OCI-LY3 (cell line): ENCODE results near the gene KIAA0930.

Experiments
- H2AFZ ChIP-seq: fragments of 200-600, 300-600 bp; shearing (Covaris generic); 2 replicates; pipeline ENCODE4 v1.6.0; 2014; ENCODE audit warnings: antibody characterized with exemption, low read depth, low read length
- H3K27ac ChIP-seq: fragments of 200-600, 300-600 bp; sonication (generic); 2 replicates; pipeline ENCODE4 v1.5.1; 2014; ENCODE audit warnings: mild to moderate bottlenecking, low read length, moderate library complexity, mixed read lengths
- H3K27me3 ChIP-seq: fragments of 200-600, 300-600 bp; sonication (generic); 2 replicates; pipeline ENCODE4 v1.6.1; 2014; ENCODE audit warnings: low read depth, low read length, mixed read lengths
- H3K36me3 ChIP-seq: fragments of 200-600, 300-600 bp; sonication (generic); replicated peaks from 2 replicates; pipeline ENCODE3; 2014; ENCODE audit warnings: low read depth, low read length, mixed read lengths
- H3K4me1 ChIP-seq: fragments of 300-600, 200-600 bp; sonication (generic); 2 replicates; pipeline ENCODE4 v1.6.1; 2014; ENCODE audit warnings: low read length, mixed read lengths
- H3K4me2 ChIP-seq: fragments of 200-600, 300-600 bp; sonication (generic); 2 replicates; pipeline ENCODE4 v1.6.1; 2014; ENCODE audit warnings: low read length, mixed read lengths
- H3K4me3 ChIP-seq: fragments of 300-600, 200-600 bp; sonication (generic); 2 replicates; pipeline ENCODE4 v1.5.1; 2014; ENCODE audit warnings: antibody characterized with exemption, mild to moderate bottlenecking, low read length, moderate library complexity
- H3K79me2 ChIP-seq: fragments of 300-600, 200-600 bp; shearing (Covaris generic); 2 replicates; pipeline ENCODE4 v1.6.1; 2014; ENCODE audit warnings: mild to moderate bottlenecking, low read length, mixed read lengths
- H3K9ac ChIP-seq: fragments of 300-600, 200-600 bp; shearing (Covaris generic); 2 replicates; pipeline ENCODE4 v1.6.0; 2014; ENCODE audit warnings: mild to moderate bottlenecking, low read length, moderate library complexity
- H3K9me3 ChIP-seq: fragments of 200-600, 300-600 bp; shearing (Covaris generic); 2 replicates; pipeline ENCODE4 v1.6.1; 2014; ENCODE audit warnings: low read length, mixed read lengths; ENCODE audit not compliant: insufficient read depth
- H4K20me1 ChIP-seq: fragments of 200-600, 300-600 bp; sonication (generic); 2 replicates; pipeline ENCODE4 v1.6.1; 2016; ENCODE audit warnings: low read length, mixed read lengths; ENCODE audit not compliant: insufficient read depth
- CTCF ChIP-seq: fragments of 200-600, 300-600 bp; sonication (generic); IDR thresholded peaks from 2 replicates; pipeline ENCODE4 v1.5.1; 2014; ENCODE audit warnings: antibody characterized with exemption, low read length, low read depth
- EZH2phosphoT487 ChIP-seq: fragments of 200-600 bp; shearing (Covaris generic); IDR thresholded peaks from 2 replicates; pipeline ENCODE4 v1.6.1; 2018; ENCODE audit warnings: antibody characterized with exemption, mixed run types, low read depth

Gene KIAA0930

GRCh38 chr22:45265535-45265934, 24.8 kb upstream of the KIAA0930 start:
- H3K9me3 ChIP-seq, result no peaks in the 10 kb centered on the region
- no peaks in the 10 kb centered on the region for H3K36me3 ChIP-seq
- peaks cover 40% of the 10 kb centered on the region for H3K4me1 ChIP-seq
- peaks cover 12% of the 10 kb centered on the region for H4K20me1 ChIP-seq
- H3K9ac ChIP-seq, result no peak overlapping the region
- no peak overlapping the region for H3K27ac ChIP-seq
- H3K4me3 ChIP-seq, result no peak overlapping the region
- no peaks in the 10 kb centered on the region for H3K79me2 ChIP-seq
- H2AFZ ChIP-seq, result no peak overlapping the region
- peaks cover 70% of the 10 kb centered on the region for H3K27me3 ChIP-seq
- TF ChIP-seq CTCF (no peak), EZH2phosphoT487 (no peak)
- no peak overlapping the region for H3K4me2 ChIP-seq

GRCh38 chr22:45263463-45264269, 23.0 kb upstream of the KIAA0930 start:
- Histone ChIP-seq H3K9ac (no peak overlapping the region), H2AFZ (no peak overlapping the region), H3K27ac (no peak overlapping the region), H3K4me2 (peak overlapping the region; percentile 69), H3K27me3 (peaks cover 75% of the 10 kb centered on the region), H3K4me3 (peak overlapping the region; percentile 44), H3K4me1 (peaks cover 31% of the 10 kb centered on the region), H3K79me2 (no peaks in the 10 kb centered on the region), H3K9me3 (no peaks in the 10 kb centered on the region), H3K36me3 (no peaks in the 10 kb centered on the region), H4K20me1 (peaks cover 12% of the 10 kb centered on the region)
- no peak for TF ChIP-seq EZH2phosphoT487
- TF ChIP-seq CTCF, result peak; percentile 67

- Histone ChIP-seq H4K20me1 (peaks cover 12% of the 10 kb centered on the region), H3K27ac (no peak overlapping the region), H3K4me1 (peaks cover 30% of the 10 kb centered on the region), H3K4me3 (peak overlapping the region; percentile 44), H3K9me3 (no peaks in the 10 kb centered on the region), H2AFZ (no peak overlapping the region), H3K9ac (no peak overlapping the region), H3K36me3 (no peaks in the 10 kb centered on the region), H3K4me2 (peak overlapping the region; percentile 69), H3K27me3 (peaks cover 78% of the 10 kb centered on the region), H3K79me2 (no peaks in the 10 kb centered on the region)
- TF ChIP-seq EZH2phosphoT487 (no peak), CTCF (no peak)
Measured at GRCh38 chr22:45262931-45263462, 22.3 kb upstream of the KIAA0930 start.

- Histone ChIP-seq H3K36me3 (no peaks in the 10 kb centered on the region), H2AFZ (no peak overlapping the region), H3K27ac (no peak overlapping the region), H3K79me2 (no peaks in the 10 kb centered on the region), H3K9me3 (no peaks in the 10 kb centered on the region), H4K20me1 (peaks cover 12% of the 10 kb centered on the region), H3K4me3 (peak overlapping the region; percentile 44), H3K4me1 (peaks cover 30% of the 10 kb centered on the region), H3K4me2 (peak overlapping the region; percentile 69), H3K27me3 (peaks cover 76% of the 10 kb centered on the region), H3K9ac (no peak overlapping the region)
- TF ChIP-seq CTCF, result no peak
- no peak for TF ChIP-seq EZH2phosphoT487
Measured at GRCh38 chr22:45262195-45262930, 21.7 kb upstream of the KIAA0930 start.
